GM12892 (cell line): Measurements from ENCODE around the gene ZNRD2.

Source experiments
- POLR2A ChIP-seq: IDR thresholded peaks from 2 replicates; pipeline ENCODE4 v1.6.1; 2011; ENCODE audit warnings: low read depth, low read length, control low read depth
- POLR2AphosphoS5 ChIP-seq: IDR thresholded peaks from 2 replicates; pipeline ENCODE4 v1.6.1; 2011; ENCODE audit warnings: low read depth, low read length, control low read depth
- TAF1 ChIP-seq: IDR thresholded peaks from 2 replicates; pipeline ENCODE4 v1.6.1; 2011; ENCODE audit warnings: low read depth, mild to moderate bottlenecking, control low read depth, low read length, borderline replicate concordance

GRCh38 chr11:65565624-65566453 is 4.4 kb upstream of the ZNRD2 start:
- no peak for TF ChIP-seq TAF1
- no peak for TF ChIP-seq POLR2A
- TF ChIP-seq POLR2AphosphoS5: no peak
